GM12891 (cell line): ENCODE results near the gene MCCC1.

ENCODE experiments used
- POLR2A ChIP-seq: IDR thresholded peaks from 2 replicates; pipeline ENCODE4 v1.6.1; 2011; ENCODE audit warnings: low read depth, low read length, control low read depth
- SPI1 ChIP-seq: IDR thresholded peaks from 2 replicates; pipeline ENCODE4 v1.6.1; 2011; ENCODE audit warnings: low read depth, low read length, control low read depth

DNA sequence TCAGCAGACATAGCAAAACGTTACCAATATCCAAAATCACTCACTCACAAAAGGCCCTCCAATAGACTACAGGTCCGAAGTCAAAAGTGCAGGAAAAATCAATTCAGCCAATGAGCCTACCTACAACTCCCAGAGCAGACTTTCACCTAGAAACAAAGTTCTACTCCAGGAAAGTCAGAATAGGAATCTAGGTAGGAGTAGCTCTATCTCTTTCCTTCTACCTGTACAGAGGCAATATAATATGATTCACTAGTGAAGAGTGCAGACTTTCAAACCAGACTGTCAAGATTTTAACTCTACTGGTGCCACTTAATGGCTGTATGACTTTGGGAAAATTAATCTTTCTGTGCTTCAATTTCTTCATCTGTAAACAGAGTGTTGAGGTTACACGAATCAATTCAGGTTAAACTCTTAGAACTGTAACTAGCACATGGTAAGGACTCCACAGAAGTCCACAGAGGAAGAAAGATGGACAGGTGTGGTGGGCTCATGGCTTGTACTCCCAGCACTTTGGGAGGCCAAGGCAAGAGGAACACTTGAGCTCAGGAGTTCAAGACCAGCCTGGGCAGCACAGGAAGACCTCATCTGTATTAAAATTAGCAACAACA is 128.4 kb downstream of the MCCC1 start:
- no peak for TF ChIP-seq POLR2A
- no peak for TF ChIP-seq SPI1
